ENCODE results near the gene KDM4C. TPM values are rescaled to one million over a fixed set of nuclear protein-coding genes. Genes with fewer than 3 reads are reported as not detected.

Gene KDM4C
- total RNA-seq, 1 experiment from 2014 or later = 61.1 TPM

DNA sequence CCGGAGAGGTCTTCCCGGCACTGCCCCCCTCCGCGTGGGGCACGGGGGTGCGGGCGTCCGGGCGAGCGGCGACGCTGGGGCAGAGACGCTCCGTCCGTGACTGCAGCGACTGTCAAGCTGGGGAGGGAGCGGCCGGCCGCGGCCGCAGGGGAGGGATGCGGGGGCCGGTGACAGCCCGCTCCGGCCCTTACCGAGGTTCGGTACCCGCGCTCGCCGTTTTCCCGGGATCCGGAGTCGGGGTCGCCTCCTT is 400 bp downstream of the KDM4C start:
- Histone ChIP-seq H3K27me3 (ENCODE audit: low read length) (no peaks in the 10 kb centered on the region), H4K20me1 (ENCODE audit: insufficient read depth, low read depth, low read length) (no peaks in the 10 kb centered on the region), H3K36me3 (ENCODE audit: insufficient read depth, low read length) (no peaks in the 10 kb centered on the region), H3K27ac (ENCODE audit: low read length) (peak overlapping the region; percentile 70; the same call in 1 of the 2 replicates), H2AFZ (ENCODE audit: low read length) (peak overlapping the region; percentile 67; the same call in 1 of the 2 replicates), H3K9ac (ENCODE audit: low read length) (peak overlapping the region; percentile 94), H3K4me3 (ENCODE audit: low read length) (peak overlapping the region; percentile 95), H3K79me2 (ENCODE audit: low read length) (peaks cover 47% of the 10 kb centered on the region), H3K4me2 (ENCODE audit: low read depth, low read length, poor library complexity, severe bottlenecking) (peak overlapping the region; percentile 71), H3K9me2 (replicated peaks; ENCODE audit: insufficient read depth, low read length) (no peaks in the 10 kb centered on the region), H3K4me1 (ENCODE audit: low read length) (peaks cover 21% of the 10 kb centered on the region), H3K9me3 (ENCODE audit: low read length) (no peaks in the 10 kb centered on the region)
- no peak for DNase-seq

DNA sequence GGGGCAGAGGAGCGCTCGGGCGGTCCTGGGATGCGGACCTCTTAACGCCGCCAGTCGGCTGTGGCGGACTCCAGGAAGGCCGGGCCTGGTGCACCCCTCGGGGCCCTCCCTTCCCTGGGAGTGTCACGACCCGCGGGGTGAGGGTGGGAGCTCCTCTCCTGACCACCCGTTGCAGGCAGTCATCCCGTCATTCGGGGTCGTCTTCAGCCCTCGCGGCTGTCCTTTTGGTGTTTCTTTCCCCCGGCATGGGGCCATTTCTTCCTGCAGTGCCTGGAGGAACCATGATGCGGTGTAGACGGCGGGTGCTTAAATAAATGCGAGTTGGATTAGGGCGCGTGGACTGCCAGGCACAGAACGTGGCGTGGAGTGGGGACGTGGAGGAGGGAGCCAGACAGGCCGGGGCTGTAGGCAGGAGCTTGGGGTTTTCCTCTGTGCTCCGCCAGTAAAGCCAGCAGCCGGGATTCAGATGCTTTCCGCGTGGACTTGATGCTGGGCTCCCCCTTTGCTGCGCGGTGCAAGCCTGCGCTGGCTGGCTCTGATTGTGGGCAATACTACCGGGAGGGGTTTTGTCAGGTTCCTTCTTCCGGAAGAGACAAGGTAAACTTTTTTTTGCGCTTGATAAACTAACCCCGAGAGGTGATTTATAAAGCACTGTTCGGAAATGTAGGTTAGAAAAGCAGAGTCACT is 868 bp downstream of the KDM4C start:
- peak overlapping the region; percentile 71 for H3K4me2 ChIP-seq (ENCODE audit: low read depth, low read length, poor library complexity, severe bottlenecking)
- peak; percentile 86 for DNase-seq
- H4K20me1 ChIP-seq (ENCODE audit: insufficient read depth, low read depth, low read length) = no peaks in the 10 kb centered on the region
- H3K4me1 ChIP-seq (ENCODE audit: low read length) = peaks cover 21% of the 10 kb centered on the region
- no peaks in the 10 kb centered on the region for H3K36me3 ChIP-seq (ENCODE audit: insufficient read depth, low read length)
- H3K9me2 ChIP-seq (replicated peaks; ENCODE audit: insufficient read depth, low read length) = no peaks in the 10 kb centered on the region
- H3K9me3 ChIP-seq (ENCODE audit: low read length) = no peaks in the 10 kb centered on the region
- peak overlapping the region; percentile 70 for H3K27ac ChIP-seq (ENCODE audit: low read length)
- H3K27me3 ChIP-seq (ENCODE audit: low read length) = no peaks in the 10 kb centered on the region
- H3K9ac ChIP-seq (ENCODE audit: low read length) = peak overlapping the region; percentile 94
- peak overlapping the region; percentile 67 for H2AFZ ChIP-seq (ENCODE audit: low read length)
- H3K4me3 ChIP-seq (ENCODE audit: low read length) = peak overlapping the region; percentile 95
- peaks cover 52% of the 10 kb centered on the region for H3K79me2 ChIP-seq (ENCODE audit: low read length)

DNA sequence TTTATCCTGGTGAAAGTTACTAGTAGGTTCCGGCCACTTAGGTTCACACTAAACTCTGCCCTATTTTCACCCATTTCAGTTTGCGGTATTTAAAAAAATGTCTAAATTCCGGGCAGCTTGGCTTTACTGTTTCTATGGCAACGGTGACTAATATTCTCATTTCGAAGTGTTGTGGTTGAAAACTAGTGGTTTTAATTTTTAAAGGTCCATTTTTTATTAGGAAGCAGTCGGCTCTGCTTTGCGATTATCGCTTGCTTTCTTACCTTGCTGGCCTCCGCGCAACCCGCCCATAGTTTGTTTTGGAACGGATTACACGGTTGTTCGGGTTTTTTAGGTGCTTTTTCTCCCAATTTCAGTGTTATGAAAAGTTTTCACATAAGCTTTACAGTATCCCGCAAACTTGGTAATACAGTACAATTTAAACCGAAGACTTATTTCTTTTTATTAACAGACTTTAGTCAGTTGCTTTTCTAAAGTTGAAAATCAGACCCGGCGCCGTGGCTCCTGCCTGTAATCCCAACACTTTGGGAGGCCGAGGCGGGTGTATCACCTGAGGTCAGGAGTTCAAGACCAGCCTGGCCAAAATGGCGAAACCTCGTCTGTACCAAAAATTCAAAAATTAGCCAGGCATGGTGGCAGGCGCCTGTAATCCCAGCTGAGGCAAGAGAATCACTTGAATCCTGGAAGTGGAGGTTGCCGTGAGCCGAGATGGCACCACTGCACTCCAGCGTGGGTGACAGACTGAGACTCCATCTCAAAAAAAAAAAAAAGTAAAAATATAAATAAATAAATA is 1.6 kb downstream of the KDM4C start:
- peak overlapping the region; percentile 70 for H3K27ac ChIP-seq (ENCODE audit: low read length)
- peak overlapping the region; percentile 94 for H3K9ac ChIP-seq (ENCODE audit: low read length)
- H3K9me2 ChIP-seq (replicated peaks; ENCODE audit: insufficient read depth, low read length) = no peaks in the 10 kb centered on the region
- peak overlapping the region; percentile 67 for H2AFZ ChIP-seq (ENCODE audit: low read length)
- H3K9me3 ChIP-seq (ENCODE audit: low read length) = no peaks in the 10 kb centered on the region
- peak overlapping the region; percentile 71 for H3K4me2 ChIP-seq (ENCODE audit: low read depth, low read length, poor library complexity, severe bottlenecking)
- H3K4me1 ChIP-seq (ENCODE audit: low read length) = peaks cover 27% of the 10 kb centered on the region
- no peaks in the 10 kb centered on the region for H3K27me3 ChIP-seq (ENCODE audit: low read length)
- H3K36me3 ChIP-seq (ENCODE audit: insufficient read depth, low read length) = no peaks in the 10 kb centered on the region
- H4K20me1 ChIP-seq (ENCODE audit: insufficient read depth, low read depth, low read length) = no peaks in the 10 kb centered on the region
- H3K4me3 ChIP-seq (ENCODE audit: low read length) = peak overlapping the region; percentile 95
- peaks cover 59% of the 10 kb centered on the region for H3K79me2 ChIP-seq (ENCODE audit: low read length)
- peak; percentile 75 for DNase-seq

DNA sequence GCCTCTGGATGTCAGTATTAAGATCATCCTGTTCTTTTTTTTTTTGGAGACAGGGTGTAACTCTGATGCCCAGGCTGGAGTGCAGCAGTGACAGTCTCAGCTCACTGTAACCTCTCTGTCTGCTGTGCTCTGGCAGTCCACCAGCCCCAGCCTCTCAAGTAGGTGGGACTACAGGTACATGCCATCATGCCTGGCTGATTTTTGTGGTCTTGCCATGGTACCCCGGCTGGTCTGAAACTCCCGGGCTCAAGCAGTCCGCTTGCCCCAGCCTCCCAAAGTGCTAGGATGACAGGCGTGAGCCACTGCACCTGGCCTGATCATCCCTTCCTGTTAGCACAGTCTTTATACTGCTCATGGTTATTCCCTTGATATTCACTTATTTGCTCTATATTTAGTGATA is 3.5 kb downstream of the KDM4C start:
- Histone ChIP-seq H3K4me2 (ENCODE audit: low read depth, low read length, poor library complexity, severe bottlenecking) (no peak overlapping the region), H3K9me3 (ENCODE audit: low read length) (no peaks in the 10 kb centered on the region), H3K79me2 (ENCODE audit: low read length) (peaks cover 79% of the 10 kb centered on the region), H3K9me2 (replicated peaks; ENCODE audit: insufficient read depth, low read length) (no peaks in the 10 kb centered on the region), H3K27me3 (ENCODE audit: low read length) (no peaks in the 10 kb centered on the region), H3K4me3 (ENCODE audit: low read length) (no peak overlapping the region), H2AFZ (ENCODE audit: low read length) (no peak overlapping the region), H3K9ac (ENCODE audit: low read length) (no peak overlapping the region), H3K27ac (ENCODE audit: low read length) (no peak overlapping the region), H3K4me1 (ENCODE audit: low read length) (peaks cover 32% of the 10 kb centered on the region), H3K36me3 (ENCODE audit: insufficient read depth, low read length) (no peaks in the 10 kb centered on the region), H4K20me1 (ENCODE audit: insufficient read depth, low read depth, low read length) (no peaks in the 10 kb centered on the region)
- no peak for DNase-seq

DNA sequence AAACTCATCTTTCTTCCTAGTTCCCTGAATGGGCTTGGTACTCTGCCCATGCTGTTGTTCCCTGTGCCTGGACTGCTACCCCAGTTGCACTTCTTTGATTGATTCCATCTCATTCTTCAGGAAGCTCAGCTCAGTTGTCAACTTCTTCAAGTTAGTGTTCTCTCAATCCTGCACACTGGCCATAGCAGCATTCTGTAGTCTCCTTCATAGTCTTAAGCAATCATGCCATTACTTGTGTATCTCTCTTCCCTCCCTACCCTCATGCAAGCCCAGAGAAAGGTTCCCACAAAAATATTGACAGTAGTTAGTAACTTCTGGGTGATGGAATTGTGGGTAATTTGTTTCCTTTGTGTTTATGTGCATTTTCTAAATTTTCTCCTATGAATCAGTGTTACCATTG is 5.5 kb downstream of the KDM4C start:
- H2AFZ ChIP-seq (ENCODE audit: low read length) = no peak overlapping the region
- no peak overlapping the region for H3K9ac ChIP-seq (ENCODE audit: low read length)
- H3K9me3 ChIP-seq (ENCODE audit: low read length) = no peaks in the 10 kb centered on the region
- no peak overlapping the region for H3K4me2 ChIP-seq (ENCODE audit: low read depth, low read length, poor library complexity, severe bottlenecking)
- H4K20me1 ChIP-seq (ENCODE audit: insufficient read depth, low read depth, low read length) = no peaks in the 10 kb centered on the region
- H3K27ac ChIP-seq (ENCODE audit: low read length) = no peak overlapping the region
- no peaks in the 10 kb centered on the region for H3K9me2 ChIP-seq (replicated peaks; ENCODE audit: insufficient read depth, low read length)
- no peak for DNase-seq
- no peaks in the 10 kb centered on the region for H3K27me3 ChIP-seq (ENCODE audit: low read length)
- H3K4me3 ChIP-seq (ENCODE audit: low read length) = no peak overlapping the region
- no peaks in the 10 kb centered on the region for H3K36me3 ChIP-seq (ENCODE audit: insufficient read depth, low read length)
- peaks cover 26% of the 10 kb centered on the region for H3K4me1 ChIP-seq (ENCODE audit: low read length)
- H3K79me2 ChIP-seq (ENCODE audit: low read length) = peaks cover 94% of the 10 kb centered on the region

DNA sequence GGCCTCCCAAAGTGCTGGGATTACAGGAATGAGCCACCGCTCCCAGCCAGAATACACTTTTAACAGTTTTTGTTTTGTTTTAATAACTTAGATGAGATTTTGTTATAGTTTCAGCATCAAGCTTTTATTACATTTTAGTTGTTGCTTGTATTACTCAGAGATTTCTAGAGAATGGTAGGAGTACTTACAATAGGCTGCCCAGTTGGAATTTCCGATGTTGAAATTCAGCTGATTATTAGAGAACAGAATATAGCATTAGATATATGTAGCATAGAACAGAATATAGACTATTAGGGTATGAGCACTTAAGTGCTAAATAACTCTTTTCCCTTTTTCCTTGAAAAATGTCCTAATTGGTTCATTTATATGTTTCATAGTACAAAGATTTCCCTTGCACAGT is 6.2 kb downstream of the KDM4C start:
- no peak overlapping the region for H3K4me2 ChIP-seq (ENCODE audit: low read depth, low read length, poor library complexity, severe bottlenecking)
- no peaks in the 10 kb centered on the region for H3K9me2 ChIP-seq (replicated peaks; ENCODE audit: insufficient read depth, low read length)
- no peaks in the 10 kb centered on the region for H3K9me3 ChIP-seq (ENCODE audit: low read length)
- no peaks in the 10 kb centered on the region for H3K27me3 ChIP-seq (ENCODE audit: low read length)
- DNase-seq = no peak
- no peak overlapping the region for H2AFZ ChIP-seq (ENCODE audit: low read length)
- peaks cover 26% of the 10 kb centered on the region for H3K4me1 ChIP-seq (ENCODE audit: low read length)
- no peak overlapping the region for H3K4me3 ChIP-seq (ENCODE audit: low read length)
- no peaks in the 10 kb centered on the region for H3K36me3 ChIP-seq (ENCODE audit: insufficient read depth, low read length)
- H3K27ac ChIP-seq (ENCODE audit: low read length) = no peak overlapping the region
- H4K20me1 ChIP-seq (ENCODE audit: insufficient read depth, low read depth, low read length) = no peaks in the 10 kb centered on the region
- no peak overlapping the region for H3K9ac ChIP-seq (ENCODE audit: low read length)
- peaks cover 94% of the 10 kb centered on the region for H3K79me2 ChIP-seq (ENCODE audit: low read length)

DNA sequence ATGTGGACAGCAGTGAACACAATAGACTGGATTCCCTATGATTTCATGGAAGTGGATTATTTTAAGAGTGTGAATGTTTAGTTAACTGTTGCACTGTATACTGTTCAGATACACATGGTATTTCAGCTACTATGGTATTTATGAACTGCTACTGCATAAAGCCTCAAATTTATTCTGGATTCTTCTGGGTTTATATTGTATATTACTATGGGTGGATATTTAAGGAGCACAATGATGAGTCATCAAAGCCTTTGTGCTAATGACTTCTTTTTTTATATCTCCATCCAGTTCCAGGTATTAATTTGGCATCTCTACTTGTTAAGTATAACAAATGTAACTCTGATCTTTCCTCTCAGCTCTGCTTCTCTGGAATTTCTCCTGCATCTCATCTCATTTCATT is 6.8 kb downstream of the KDM4C start:
- H3K27me3 ChIP-seq (ENCODE audit: low read length) = no peaks in the 10 kb centered on the region
- no peaks in the 10 kb centered on the region for H4K20me1 ChIP-seq (ENCODE audit: insufficient read depth, low read depth, low read length)
- H3K79me2 ChIP-seq (ENCODE audit: low read length) = peaks cover 94% of the 10 kb centered on the region
- peaks cover 23% of the 10 kb centered on the region for H3K4me1 ChIP-seq (ENCODE audit: low read length)
- H3K9me3 ChIP-seq (ENCODE audit: low read length) = no peaks in the 10 kb centered on the region
- peak; percentile 40 for DNase-seq
- no peak overlapping the region for H3K4me3 ChIP-seq (ENCODE audit: low read length)
- H3K36me3 ChIP-seq (ENCODE audit: insufficient read depth, low read length) = no peaks in the 10 kb centered on the region
- no peak overlapping the region for H3K9ac ChIP-seq (ENCODE audit: low read length)
- no peaks in the 10 kb centered on the region for H3K9me2 ChIP-seq (replicated peaks; ENCODE audit: insufficient read depth, low read length)
- no peak overlapping the region for H2AFZ ChIP-seq (ENCODE audit: low read length)
- no peak overlapping the region for H3K27ac ChIP-seq (ENCODE audit: low read length)
- H3K4me2 ChIP-seq (ENCODE audit: low read depth, low read length, poor library complexity, severe bottlenecking) = no peak overlapping the region

DNA sequence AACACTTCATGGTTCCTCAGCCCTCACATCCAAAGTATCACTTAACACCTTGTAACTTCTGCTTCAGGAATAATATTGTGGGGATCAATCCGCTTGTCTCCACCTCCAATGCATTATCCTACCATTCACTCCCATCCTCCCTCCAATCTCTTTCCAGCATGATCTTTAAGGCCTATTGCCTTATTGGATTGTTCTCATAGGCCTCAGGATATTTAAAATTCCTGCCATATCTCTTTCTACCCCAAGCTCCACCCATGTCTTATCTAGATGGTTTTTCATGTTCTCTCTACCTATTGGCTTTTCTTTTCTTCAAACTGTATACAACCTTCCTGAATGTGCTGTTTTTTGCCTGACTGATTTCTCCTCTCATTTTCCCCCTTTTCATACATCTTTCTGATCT is 7.2 kb downstream of the KDM4C start:
- peaks cover 94% of the 10 kb centered on the region for H3K79me2 ChIP-seq (ENCODE audit: low read length)

More for the DNA sequence above, 7.2 kb downstream of the KDM4C start:
- Histone ChIP-seq H4K20me1 (ENCODE audit: insufficient read depth, low read depth, low read length) (no peaks in the 10 kb centered on the region), H3K9me3 (ENCODE audit: low read length) (no peaks in the 10 kb centered on the region), H3K4me1 (ENCODE audit: low read length) (peaks cover 21% of the 10 kb centered on the region), H3K27me3 (ENCODE audit: low read length) (no peaks in the 10 kb centered on the region), H3K4me2 (ENCODE audit: low read depth, low read length, poor library complexity, severe bottlenecking) (peak overlapping the region; percentile 22), H3K36me3 (ENCODE audit: insufficient read depth, low read length) (no peaks in the 10 kb centered on the region), H3K9ac (ENCODE audit: low read length) (no peak overlapping the region), H3K27ac (ENCODE audit: low read length) (no peak overlapping the region), H3K4me3 (ENCODE audit: low read length) (no peak overlapping the region), H3K9me2 (replicated peaks; ENCODE audit: insufficient read depth, low read length) (no peaks in the 10 kb centered on the region), H2AFZ (ENCODE audit: low read length) (no peak overlapping the region)
- DNase-seq = peak; percentile 30

Measured in Karpas-422 (cell line).